OCI-M2 (cell line): ENCODE results near the gene CARD9.
A peak's percentile ranks its signal among the peaks of the same experiment; 100 is the strongest.

Experiments used
- DNase-seq: peaks from one replicate; lab custom pipeline; 2025; ENCODE audit not compliant: unreplicated experiment; lab: John Stamatoyannopoulos, UW

CARD9 gene

DNA sequence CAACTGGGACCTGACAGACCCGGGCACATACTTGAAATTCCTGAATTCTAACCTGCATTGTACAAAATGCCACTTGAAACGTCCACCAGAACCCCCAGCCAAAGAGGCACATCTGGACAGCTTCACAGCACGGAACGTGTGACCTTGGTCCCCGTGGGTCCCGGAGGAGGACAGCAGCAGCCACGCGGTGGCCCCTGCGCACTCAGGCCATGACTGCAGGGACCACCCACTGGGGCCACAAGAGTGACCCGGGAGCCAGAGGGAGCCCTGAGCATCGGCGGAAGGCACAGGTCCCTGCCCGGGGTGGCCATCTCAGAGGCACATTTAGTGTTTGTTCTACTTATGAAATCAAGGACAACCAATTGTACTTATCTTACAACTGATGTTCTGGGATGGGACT, 28.6 kb upstream of the CARD9 start:
- DNase-seq = no peak

DNA sequence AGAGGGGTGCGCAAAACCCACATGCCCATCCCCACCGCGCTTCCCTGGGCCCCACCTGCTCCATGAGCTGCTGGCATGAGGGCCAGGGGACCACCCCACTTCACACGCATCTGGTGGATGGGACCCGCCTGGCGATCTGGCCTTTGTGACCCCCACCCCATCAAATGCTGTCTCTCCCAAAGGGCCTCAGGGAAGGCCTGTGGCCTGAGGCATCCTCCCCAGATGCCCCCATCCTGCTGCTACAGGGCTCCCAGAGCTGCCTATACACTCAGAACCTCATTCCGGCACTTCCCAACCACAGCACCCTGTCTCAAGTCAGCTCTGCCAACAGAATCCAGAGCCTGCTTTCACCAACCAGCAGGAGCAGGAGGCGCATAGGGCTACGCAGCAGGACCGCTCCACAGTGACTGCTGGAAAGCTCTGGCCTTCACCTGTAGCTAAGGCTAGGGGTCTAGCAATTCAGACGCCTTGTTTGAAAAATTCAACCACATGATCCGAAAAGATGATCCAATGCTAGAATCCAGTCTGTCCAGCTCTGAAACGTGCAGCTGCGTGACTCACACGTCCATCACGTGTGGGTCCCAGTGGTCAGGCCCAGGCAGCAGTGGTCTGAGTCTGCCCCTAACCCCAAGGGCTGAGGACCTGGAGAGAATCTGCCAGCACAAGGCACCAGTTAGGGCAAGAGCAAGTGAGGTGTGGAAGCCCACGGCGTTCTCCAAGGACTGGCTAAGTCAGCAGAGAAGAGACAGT, 27.9 kb upstream of the CARD9 start:
- no peak for DNase-seq

DNA sequence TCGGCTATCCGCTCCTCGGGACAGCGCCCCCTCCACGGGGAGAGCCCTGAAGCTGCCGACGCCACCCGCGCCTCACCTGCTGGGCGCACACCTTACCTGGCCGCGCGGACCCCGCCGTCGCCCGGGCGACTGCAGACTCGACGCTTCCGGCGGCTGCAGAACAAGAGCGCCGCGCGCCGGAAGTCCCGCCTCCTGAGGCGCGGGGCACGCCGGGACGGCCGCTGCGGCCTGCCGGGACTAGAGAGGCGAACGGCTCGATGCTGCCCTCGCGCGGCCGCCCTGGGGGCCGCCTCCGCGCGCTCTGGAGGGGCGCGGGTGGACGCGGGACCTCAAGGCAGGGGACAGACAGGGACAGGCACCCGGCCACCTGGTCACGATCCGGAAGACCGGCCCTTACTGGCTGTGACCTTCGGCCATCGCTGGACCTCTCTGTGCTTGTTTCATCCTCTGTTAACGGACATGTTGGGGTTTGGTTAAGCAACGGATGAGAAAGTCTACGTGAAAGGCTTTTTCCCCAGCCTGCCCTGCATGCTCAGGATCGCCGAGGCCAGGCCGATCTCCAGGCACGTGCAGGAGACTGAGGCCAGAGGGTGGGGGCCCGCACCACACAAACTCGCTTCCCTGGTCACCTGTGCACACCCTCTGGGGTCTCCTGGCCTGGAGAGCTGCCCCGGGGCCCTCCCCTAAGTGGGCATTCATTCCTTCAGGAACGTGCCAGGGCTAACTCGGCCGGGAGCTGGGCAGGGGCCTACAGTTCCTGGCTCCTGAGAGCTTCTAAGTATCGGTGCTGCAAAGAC, 26.8 kb upstream of the CARD9 start, which contains the start of gene SNAPC4:
SNAPC4 (minus strand) TSS at position 133 of the 797 bp plus-strand sequence. CDS start 1,742 bp downstream, outside the sequence.
- DNase-seq = peak; percentile 63

DNA sequence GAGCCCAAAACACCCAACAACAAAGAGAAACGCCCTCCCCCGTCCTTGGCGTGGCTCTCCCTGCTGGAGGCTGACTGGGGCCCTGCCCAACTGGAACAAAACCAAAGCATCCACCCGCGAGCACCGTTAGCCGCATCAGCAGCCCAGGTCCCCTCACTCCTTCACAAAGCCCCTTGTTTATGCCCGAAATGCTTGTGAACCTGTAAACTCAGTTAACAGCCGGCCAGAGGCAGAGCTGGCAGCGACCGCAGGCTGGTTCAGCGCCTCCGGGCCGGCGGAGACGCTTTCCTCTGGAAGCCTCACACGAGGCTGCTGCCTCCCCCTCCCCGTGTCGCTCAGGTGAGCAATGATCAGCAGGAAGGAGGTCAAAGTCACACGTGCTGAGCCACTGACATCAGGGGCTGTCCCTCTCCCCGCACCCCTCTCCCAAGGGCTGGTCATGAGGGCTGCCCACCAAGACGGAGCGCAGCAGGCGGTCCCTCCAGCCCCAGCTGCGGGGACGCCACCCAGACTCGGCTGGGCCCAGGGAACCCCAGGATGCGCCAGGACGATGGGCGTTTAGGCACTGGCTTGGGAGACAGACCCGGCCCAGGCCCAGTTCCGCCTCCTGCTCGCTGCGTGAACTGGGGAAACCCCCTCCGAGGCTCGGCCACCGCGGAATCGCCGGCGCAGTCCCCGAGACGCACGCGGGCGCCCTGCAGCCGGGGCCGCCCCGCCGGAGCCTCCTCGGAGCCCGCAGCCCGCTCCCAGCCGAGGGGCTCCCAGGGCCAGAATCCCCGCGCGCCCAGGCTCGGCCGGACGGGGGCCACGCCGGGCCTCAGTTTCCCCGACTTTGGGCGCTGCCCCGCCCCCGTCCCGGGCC, 25.9 kb upstream of the CARD9 start:
- DNase-seq = no peak

DNA sequence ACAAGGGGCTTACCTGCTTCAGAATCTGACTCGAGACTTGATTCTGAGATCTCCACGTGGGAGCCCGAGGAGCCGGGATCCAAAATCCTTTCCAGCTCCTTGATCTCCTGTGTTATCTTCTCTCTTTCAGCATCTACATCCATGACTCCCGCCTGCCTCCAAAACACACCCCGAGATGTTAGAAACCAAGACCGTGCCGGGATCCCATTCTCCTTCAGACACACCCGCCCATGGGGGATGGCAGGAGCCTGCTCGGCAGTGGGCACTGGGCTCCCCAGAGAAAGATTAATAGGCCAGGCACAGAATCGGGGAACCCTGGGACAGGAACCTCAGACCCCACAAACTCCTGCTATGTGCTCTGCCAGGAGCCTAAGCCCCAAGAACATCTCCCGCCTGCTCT, 24.8 kb upstream of the CARD9 start:
- DNase-seq = no peak

DNA sequence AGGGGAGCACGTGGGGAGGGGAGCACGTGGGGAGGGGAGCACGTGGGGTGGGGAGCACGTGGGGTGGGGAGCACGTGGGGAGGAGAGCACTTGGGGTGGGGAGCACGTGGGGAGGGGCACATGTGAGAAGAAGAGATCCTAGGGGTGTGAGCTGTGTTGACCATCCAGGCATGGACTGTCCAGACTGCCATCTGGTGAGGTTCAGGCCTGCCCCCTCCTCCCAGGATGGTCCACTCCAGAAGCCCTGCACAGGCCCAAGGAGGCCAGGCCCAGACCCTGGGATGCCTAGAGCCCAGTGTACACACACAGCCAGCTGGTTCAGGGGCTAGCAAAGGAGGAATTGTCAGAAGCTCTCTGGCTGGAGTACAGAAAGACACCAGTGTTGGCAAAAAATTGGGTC, 24.2 kb upstream of the CARD9 start:
- DNase-seq = no peak

DNA sequence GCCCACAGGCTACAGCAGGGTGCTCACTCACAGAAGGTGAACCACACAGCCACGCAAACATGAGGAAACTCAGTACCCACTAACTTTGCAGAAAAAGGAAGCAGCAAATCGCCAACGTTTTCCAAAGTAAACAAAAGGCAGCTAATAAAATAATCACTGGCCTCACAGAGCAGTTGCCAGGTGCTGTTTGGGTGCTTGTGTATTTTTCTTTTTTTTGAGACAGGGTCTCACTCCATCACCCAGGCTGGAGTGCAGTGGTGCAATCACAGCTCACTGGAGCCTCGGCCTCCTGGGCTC, 22.7 kb upstream of the CARD9 start:
- DNase-seq = no peak

DNA sequence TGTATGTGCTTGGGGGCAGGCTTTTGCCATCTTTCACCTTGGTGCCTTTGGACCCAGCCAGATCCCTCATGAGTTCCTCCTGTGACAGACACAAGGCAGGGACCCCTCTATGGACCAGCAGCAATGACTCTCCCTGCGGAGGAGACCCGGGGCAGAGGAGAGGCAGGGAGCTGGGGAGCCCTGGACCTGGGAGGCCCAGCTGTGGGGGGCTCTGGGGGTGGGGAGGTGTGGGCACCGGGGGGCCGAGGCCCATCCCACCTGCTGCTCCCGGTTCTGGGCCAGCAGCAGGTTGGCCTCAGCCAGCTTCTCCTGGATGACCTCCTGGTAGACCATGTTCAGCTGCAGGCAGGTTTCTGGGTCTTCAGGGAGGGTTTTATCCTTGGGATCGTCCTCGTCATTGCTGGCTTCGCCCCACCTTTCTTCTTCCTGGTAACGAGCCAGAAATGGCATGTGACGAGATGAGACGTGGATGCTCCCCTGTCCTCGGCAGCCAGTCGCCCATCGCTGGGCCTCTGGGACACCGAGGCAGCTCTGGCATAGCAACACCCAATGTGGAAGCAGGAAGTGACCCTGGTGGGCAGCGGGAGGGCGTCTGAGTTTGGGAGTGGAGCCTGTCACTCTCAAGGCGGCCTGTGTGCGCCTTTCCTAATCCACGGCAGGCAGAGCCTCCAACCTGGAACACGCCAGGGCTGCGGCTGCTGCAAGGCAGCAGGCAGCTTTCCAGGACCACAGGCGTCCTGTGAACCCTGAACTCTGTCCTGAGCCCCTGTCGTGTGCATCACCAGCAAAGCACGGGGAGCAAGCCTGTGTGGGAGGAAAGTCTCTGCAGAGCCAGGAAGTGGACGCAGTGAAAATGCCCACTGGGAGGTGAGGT, 22.1 kb upstream of the CARD9 start:
- no peak for DNase-seq

DNA sequence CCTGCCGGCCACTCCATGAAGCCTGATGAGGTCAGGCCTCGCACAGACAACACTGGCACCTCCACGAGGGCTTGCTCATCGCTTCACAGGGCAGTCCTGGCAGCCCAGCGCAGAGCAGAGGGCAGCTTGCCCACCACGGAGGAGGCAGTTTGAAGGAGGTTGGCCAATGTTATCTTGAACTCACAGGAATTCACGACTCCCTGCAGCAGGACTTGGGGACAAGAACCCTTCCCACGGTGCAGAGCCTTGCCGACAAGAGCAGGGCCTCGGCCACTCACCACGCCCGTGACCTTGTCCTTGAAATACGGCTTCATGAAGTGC, 21.5 kb upstream of the CARD9 start:
- no peak for DNase-seq

DNA sequence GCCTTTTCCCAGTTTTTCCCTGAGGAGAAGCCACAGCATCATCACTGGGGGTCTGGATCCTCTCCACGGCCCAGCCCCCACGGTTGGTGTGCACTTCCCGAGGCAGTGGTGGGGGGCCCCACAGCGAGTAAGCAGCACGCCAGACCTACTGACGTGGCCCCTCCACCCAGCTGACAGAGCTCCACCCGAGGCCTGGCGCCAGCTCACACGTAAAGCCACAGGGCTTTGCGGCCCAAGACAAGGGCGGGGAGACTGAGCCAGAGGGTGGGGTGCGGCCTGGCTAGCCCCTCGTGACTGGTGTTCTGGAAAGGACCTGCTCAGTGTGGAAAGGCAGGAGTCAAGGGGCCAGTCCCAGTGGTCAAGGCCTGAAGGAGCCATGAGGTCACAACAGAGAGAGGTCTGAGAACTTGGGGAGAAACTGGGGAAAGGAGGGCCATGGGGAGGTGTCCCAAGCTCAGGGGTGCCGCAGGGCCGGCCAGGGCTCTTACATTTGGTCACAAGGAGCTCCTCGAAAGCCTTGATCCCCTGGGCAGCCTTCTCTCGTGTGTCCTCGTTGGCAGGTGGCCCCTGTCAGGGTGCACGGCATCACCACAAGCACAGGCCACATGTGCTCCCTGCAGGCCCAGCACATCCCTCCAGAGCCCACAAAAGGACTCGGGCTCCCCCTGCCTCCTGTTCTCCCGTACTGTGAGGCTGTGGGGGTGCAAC, 21.0 kb upstream of the CARD9 start:
- DNase-seq = no peak

DNA sequence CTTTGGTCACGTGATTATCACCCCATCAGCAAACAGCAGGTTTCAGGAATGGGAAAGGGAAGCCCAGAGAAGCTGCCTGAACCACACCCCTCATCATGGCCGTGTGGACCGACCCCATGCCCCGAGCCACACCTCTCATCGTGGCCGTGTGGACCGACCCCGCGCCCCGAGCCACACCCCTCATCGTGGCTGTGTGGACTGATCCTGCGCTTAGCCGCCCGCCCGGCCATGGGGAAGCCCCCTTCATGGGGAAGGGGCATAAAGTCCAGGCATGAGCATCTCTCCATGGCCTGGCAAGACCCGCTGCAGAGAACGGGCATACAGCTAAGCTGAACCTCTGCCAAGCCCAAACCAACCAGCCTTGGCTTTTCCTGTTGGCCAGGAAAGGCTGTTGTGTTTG, 20.1 kb upstream of the CARD9 start:
- no peak for DNase-seq

DNA sequence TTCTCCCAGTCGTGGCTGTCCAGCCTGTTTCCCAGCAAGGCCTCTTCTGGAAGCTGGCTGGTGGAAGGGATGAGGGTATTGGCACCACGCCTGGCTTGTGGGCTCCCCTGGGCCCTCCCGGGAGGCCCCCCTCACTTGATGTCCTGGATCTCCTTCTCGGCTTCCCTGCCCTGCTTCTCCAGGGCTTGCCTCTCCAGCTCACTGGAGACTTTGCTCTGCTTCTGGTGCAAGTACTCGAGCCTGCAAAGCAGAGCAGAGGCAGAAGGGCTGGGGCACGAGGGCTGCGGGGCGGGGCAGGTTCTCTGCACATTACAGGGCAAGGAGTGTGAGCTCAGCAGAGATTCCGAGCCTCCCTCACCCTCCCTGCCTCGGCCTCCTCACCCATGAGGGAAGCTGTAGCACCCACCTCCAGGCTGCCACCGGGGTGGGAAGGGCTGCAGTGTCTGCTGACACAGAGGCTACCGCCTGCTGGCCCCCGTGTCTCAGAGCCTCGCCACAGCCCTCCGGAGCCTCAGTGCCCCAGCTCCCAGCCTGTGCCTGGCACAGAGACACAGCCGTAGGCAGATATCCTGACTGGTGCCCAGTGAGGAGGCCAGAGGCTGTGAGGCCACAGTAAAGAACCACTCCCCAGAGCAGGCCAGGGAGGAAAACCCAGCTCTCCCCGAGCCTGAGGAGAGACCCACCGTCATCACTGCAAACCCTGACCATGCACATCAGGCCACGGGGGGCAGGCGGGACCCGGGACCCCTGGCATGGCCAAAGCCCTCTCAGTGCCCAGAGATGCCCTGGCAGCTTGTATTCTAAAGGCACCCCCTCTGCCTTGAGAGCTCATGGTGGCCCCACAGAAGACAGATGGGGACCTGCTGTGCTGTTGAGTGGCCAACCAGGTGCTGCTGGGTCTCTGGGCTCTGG, 19.3 kb upstream of the CARD9 start:
- DNase-seq = no peak

DNA sequence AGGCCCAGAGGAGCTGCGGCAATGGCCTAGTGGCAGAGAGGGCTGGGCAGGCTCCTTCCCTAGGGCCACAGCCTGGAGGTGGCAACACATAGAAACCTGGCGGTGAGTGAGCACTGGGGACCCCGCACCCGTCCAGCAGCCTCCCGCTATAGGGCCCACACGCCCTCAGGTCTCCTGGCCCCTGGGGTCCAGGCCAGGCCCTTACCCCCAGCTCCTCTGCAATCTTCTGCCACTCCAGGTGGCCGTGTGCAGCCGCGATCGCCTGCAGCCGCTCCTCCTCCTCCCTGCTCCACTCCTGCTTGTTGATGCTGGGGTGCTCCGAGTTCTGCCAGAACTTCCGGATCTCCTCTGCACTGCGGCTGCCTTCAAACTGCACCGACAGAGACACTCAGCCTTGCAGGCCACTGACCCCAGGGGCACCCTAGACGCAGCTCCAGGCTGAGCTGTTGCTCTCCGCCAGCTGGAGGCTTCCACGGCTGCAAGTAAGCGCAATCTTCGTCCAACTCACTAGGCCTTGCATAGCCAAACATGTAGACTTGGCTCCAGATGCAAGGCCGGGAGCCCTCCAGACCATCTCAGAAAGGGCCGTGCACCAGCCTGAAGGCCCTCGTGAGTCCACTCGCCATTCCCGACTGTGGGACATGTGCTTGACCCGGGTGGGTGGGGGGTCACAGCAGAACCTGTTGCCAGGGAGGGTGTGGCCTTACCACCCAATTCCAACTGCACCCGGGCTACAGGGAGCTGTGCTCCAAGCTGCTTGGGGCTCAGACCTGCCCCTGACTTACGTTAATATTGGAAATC, 18.5 kb upstream of the CARD9 start:
- DNase-seq = no peak

DNA sequence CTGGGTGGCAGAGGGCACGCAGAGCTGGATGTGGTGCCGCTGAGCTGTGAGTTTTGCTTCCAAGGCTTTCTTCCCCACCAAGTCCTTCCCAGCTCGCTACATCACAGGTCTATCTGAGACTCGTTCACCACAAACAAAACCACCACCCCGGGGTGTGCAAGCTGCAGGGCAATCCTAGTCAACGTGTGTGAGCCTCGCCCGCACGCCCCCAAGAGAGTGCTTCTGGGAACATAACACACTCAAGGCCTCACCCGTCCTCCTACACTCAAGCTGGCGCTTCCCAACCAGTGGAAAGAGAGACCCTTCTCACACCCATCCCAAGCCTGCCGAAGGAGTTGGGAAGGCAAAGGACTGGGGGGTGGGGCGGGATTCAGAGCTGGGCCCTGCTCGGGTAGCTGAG, 15.9 kb upstream of the CARD9 start:
- DNase-seq = no peak

DNA sequence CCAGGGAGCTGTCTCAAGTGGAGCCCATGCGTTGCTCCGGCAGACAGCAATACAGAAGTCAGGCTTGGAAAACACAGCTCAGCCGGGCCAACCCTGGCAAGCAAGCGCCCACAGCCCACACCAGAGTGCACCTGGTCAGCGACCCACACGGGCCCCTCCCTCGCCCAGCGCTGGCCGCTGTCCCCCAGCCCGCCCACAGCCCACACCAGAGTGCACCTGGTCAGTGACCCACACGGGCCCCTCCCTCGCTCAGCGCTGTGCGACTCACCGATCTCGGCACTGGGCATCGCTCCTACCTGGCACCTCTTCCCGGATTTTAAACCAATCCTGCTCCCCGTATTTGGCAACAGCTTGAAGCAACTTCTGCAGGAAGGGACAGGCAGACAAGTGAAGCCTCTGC, 13.7 kb upstream of the CARD9 start:
- no peak for DNase-seq

DNA sequence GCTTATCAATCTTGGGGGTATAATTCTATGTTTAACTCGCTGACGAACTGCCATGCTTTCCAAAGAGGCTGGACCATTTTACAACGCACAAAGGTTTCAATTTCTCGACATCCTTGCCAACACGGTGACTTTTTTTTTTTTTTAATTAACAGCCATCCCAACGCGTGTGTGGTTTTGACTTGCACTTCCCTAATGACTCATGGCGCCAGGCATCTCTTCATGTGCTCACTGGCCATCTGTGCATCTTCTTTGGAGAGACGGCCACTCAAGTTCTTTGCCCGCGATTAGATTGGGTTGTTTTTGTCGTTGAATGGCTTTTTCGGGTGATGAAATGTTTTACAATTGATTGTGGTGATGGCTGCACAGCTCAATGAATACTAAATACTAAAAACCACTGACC, 12.5 kb upstream of the CARD9 start:
- no peak for DNase-seq

DNA sequence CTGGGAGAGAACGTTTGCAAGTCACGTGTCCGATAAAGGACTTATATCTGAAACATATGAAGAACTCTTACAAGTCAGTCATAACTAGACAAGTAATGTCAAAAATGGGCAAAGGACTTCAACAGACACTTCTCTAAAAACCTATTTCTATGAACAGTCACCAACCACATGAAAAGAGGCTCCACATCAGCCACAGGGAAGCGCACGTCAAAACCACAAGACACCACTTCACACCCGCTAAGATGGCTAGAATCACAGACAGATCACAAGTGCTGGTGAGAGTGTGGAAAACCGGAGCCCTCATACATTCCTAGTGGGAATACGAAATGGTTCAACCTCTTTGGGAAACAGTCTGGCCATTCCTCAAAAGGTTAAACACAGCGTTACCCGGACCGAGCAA, 11.5 kb upstream of the CARD9 start:
- DNase-seq = no peak

DNA sequence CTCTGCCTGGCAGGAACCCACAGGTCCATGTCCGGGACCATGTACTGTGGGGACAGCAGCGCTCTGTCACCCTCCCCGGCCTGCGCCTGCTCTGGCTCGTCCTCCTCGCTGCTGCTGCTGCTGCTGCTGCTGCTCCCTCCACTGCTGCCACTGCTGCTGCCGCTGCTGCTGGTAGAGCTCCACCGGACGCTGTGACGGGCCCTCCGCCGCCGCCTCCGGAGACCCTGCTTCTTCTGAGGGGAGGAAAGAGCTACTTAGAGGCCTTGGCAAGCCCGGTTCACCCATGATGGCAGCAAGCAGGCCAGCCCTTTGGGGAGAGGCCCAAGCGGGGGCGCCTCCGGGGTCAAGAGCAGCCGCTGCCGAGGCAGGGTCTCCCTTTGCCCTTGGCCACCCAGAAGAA, 10.0 kb upstream of the CARD9 start:
- DNase-seq = no peak
